HEK293 (cell line): Measurements from ENCODE around the gene FAM168A.
A peak's percentile ranks its signal among the peaks of the same experiment; 100 is the strongest.

Experiments used
- CTCF ChIA-PET: fragments of 350-600 bp; formaldehyde crosslinking; extraction: SDS; loops from one replicate; lab custom pipeline; 2021; ENCODE audit warnings: antibody characterized with exemption; lab: Yijun Ruan, JAX
- POLR2A ChIA-PET: fragments of 300-600 bp; formaldehyde crosslinking; extraction: SDS; loops from one replicate; lab custom pipeline; 2020; ENCODE audit warnings: antibody characterized with exemption, inconsistent platforms; lab: Yijun Ruan, JAX
- H3K27ac ChIP-seq: fragments of 200-500 bp; sonication (Bioruptor generic); 2 replicates; pipeline ENCODE4 v1.5.1; 2014; ENCODE audit warnings: low read depth, low read length, control low read depth, inconsistent platforms; ENCODE audit errors: extremely low read depth
- H3K36me3 ChIP-seq, 2 experiments: fragments of 200-500 bp in 1 of 2; sonication (Bioruptor generic) in 1 of 2; 1 replicate in 1 of 2; 2 replicates in 1 of 2; pipeline ENCODE4 v1.5.1; 2014 to 2017; ENCODE audit warnings: inconsistent platforms in 2 of 2, low read length in 2 of 2; ENCODE audit not compliant: control insufficient read depth in 2 of 2, insufficient read depth in 1 of 2
- H3K4me1 ChIP-seq: fragments of 200-500 bp; sonication (Bioruptor generic); 2 replicates; pipeline ENCODE4 v1.5.1; 2014; ENCODE audit warnings: mild to moderate bottlenecking, low read length, inconsistent platforms; ENCODE audit not compliant: control insufficient read depth, insufficient read depth
- H3K4me3 ChIP-seq: 2 replicates; pipeline ENCODE4 v1.5.1; 2011; ENCODE audit warnings: low read depth, mild to moderate bottlenecking, control low read depth, low read length, moderate library complexity
- H3K9me3 ChIP-seq: fragments of 200-500 bp; sonication (Bioruptor generic); 2 replicates; pipeline ENCODE4 v1.5.1; 2014; ENCODE audit warnings: low read depth, low read length, inconsistent platforms; ENCODE audit not compliant: control insufficient read depth, insufficient read depth
- GLIS1 ChIP-seq: fragments of 450-650 bp; formaldehyde crosslinking; IDR thresholded peaks from 2 replicates; pipeline ENCODE4 v1.5.1; 2016; ENCODE audit warnings: missing biosample characterization, missing genetic modification characterization
- PRDM1 ChIP-seq: fragments of 450-650 bp; formaldehyde crosslinking; IDR thresholded peaks from 2 replicates; pipeline ENCODE4; 2016; ENCODE audit warnings: missing biosample characterization, missing genetic modification characterization
- SCRT2 ChIP-seq: fragments of 450-650 bp; formaldehyde crosslinking; IDR thresholded peaks from 2 replicates; pipeline ENCODE4 v1.5.1; 2016; ENCODE audit warnings: missing biosample characterization, missing genetic modification characterization
- ZBTB11 ChIP-seq: fragments of 450-650 bp; formaldehyde crosslinking; conservative IDR thresholded peaks from 2 replicates; pipeline ENCODE4 v1.5.1; 2016; ENCODE audit warnings: low read depth, missing biosample characterization, missing genetic modification characterization
- ZNF18 ChIP-seq: fragments of 450-650 bp; formaldehyde crosslinking; IDR thresholded peaks from 2 replicates; pipeline ENCODE4 v1.5.1; 2016; ENCODE audit warnings: missing biosample characterization, missing genetic modification characterization
- ZNF362 ChIP-seq: fragments of 450-650 bp; formaldehyde crosslinking; IDR thresholded peaks from 2 replicates; pipeline ENCODE4 v1.5.1; 2016; ENCODE audit warnings: missing biosample characterization, missing genetic modification characterization
- ZNF433 ChIP-seq: fragments of 450-650 bp; formaldehyde crosslinking; IDR thresholded peaks from 2 replicates; pipeline ENCODE4 v1.5.1; 2016; ENCODE audit warnings: missing biosample characterization, missing genetic modification characterization, low read depth
- ZNF473 ChIP-seq: fragments of 450-650 bp; formaldehyde crosslinking; IDR thresholded peaks from 2 replicates; pipeline ENCODE4 v1.5.1; 2017; ENCODE audit warnings: missing biosample characterization, missing genetic modification characterization
- ZNF654 ChIP-seq: fragments of 450-650 bp; formaldehyde crosslinking; IDR thresholded peaks from 2 replicates; pipeline ENCODE4 v1.5.1; 2016; ENCODE audit warnings: low read depth, missing biosample characterization, missing genetic modification characterization
- ZNF660 ChIP-seq: fragments of 450-650 bp; IDR thresholded peaks from 2 replicates; pipeline ENCODE4 v1.5.1; 2018; ENCODE audit warnings: missing biosample characterization, mild to moderate bottlenecking, missing genetic modification characterization
- ZNF768 ChIP-seq: fragments of 450-650 bp; formaldehyde crosslinking; IDR thresholded peaks from 2 replicates; pipeline ENCODE4 v1.5.1; 2018; ENCODE audit warnings: missing biosample characterization, mild to moderate bottlenecking, missing genetic modification characterization
- ZNF843 ChIP-seq: fragments of 450-650 bp; formaldehyde crosslinking; IDR thresholded peaks from 2 replicates; pipeline ENCODE4 v1.5.1; 2016; ENCODE audit warnings: missing biosample characterization, missing genetic modification characterization
- TF ChIP-seq, protein P1 (sequence below): fragments of 450-650 bp; formaldehyde crosslinking; IDR thresholded peaks from 2 replicates; pipeline ENCODE4 v1.5.1; 2017; ENCODE audit warnings: missing biosample characterization, missing genetic modification characterization

The FAM168A gene

DNA sequence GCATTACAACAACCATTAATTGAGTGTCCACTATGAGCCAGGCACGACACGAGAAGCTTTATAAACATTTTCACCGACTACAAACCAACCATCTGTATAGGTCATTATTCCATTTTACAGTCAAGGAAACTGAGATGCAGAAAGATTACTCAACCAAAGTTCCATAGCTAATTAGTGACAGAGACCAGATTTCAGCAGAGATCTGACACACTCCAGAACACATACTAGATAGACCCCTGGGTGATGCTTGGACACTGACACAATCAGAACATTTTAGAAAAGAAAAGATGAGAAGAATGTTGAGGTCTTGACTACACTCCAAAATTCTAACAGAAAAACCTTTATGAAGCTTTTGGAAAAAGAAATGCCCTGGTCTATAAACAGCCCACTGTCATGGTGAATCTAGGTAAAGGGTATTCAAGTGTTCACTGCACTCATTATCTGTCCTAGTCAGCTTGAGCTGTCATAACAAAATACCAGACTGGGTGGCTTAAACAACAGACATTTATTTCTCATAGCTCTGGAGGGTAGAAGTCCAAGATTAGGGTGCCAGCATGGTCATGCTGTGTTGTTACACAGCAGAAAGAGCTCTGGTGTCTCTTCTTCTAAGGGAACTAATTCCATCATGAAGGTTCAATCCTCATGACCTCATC, 132.8 kb downstream of the FAM168A start (continued):
- TF ChIP-seq ZBTB11 (tag by site-specific recombination) = no peak

- Histone ChIP-seq H3K27ac (no peak overlapping the region), H3K36me3 (no peaks in the 10 kb centered on the region), H3K9me3 (no peaks in the 10 kb centered on the region), H3K4me1 (no peaks in the 10 kb centered on the region), H3K4me3 (no peak overlapping the region)
- POLR2A ChIA-PET = no interaction called here
- CTCF ChIA-PET = interaction anchor here (0.6 to 3.5 kb wide), 4 partner anchors 12 to 706 kb away, joined by 3 to 35 read pairs (median 4); partner anchors contain the start of genes C2CD3 and PPME1
- TF ChIP-seq ZNF660 (tag by site-specific recombination) = no peak
- TF ChIP-seq, protein P1, sequence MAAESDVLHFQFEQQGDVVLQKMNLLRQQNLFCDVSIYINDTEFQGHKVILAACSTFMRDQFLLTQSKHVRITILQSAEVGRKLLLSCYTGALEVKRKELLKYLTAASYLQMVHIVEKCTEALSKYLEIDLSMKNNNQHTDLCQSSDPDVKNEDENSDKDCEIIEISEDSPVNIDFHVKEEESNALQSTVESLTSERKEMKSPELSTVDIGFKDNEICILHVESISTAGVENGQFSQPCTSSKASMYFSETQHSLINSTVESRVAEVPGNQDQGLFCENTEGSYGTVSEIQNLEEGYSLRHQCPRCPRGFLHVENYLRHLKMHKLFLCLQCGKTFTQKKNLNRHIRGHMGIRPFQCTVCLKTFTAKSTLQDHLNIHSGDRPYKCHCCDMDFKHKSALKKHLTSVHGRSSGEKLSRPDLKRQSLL (tag by site-specific recombination) = no peak
- no peak for TF ChIP-seq ZNF362 (tag by site-specific recombination)
- TF ChIP-seq ZNF654 (tag by site-specific recombination) = no peak
- no peak for TF ChIP-seq ZNF473 (tag by site-specific recombination)
- TF ChIP-seq ZNF843 (tag by site-specific recombination) = no peak
- TF ChIP-seq GLIS1 (tag by site-specific recombination) = no peak
Measured at GRCh38 chr11:73464347-73464746, 133.6 kb downstream of the FAM168A start.

GRCh38 chr11:73463359-73463758, 134.6 kb downstream of the FAM168A start:
- H3K4me1 ChIP-seq = no peaks in the 10 kb centered on the region
- H3K36me3 ChIP-seq = no peaks in the 10 kb centered on the region
- no peaks in the 10 kb centered on the region for H3K9me3 ChIP-seq
- H3K4me3 ChIP-seq = no peak overlapping the region
- POLR2A ChIA-PET = no interaction called here
- CTCF ChIA-PET = interaction anchor here (0.6 to 3.5 kb wide), 3 partner anchors 16 to 69 kb away, joined by 3 to 35 read pairs (median 5); no protein-coding TSS in a partner anchor
- TF ChIP-seq SCRT2 (no peak), PRDM1 (peak; percentile 29; the same call in 1 of the 2 replicates), ZNF843 (tag by site-specific recombination) (no peak)
- no peak overlapping the region for H3K27ac ChIP-seq

GRCh38 chr11:73461964-73462363, 135.9 kb downstream of the FAM168A start:
- no peaks in the 10 kb centered on the region for H3K4me1 ChIP-seq
- no peak overlapping the region for H3K4me3 ChIP-seq
- POLR2A ChIA-PET = no interaction called here
- no peaks in the 10 kb centered on the region for H3K9me3 ChIP-seq
- CTCF ChIA-PET = no interaction called here
- H3K36me3 ChIP-seq = no peaks in the 10 kb centered on the region
- H3K27ac ChIP-seq = no peak overlapping the region
- no peak for TF ChIP-seq ZNF768 (tag by site-specific recombination)
- TF ChIP-seq ZNF433 = no peak
- TF ChIP-seq ZNF18 = no peak
